GM12878 (cell line): ENCODE measurements around the gene EXOSC10. TPM values are rescaled to one million over a fixed set of nuclear protein-coding genes. Genes with fewer than 3 reads are reported as not detected.

ENCODE experiments used
- CBFB ChIP-seq: IDR thresholded peaks from 2 replicates; pipeline ENCODE4 v1.6.1; 2016; ENCODE audit warnings: antibody characterized with exemption, low read depth
- HDGF ChIP-seq: fragments of 450-650 bp; IDR thresholded peaks from 2 replicates; pipeline ENCODE4 v1.6.1; 2016; ENCODE audit warnings: antibody characterized with exemption
- NFXL1 ChIP-seq: fragments of 450-650 bp; IDR thresholded peaks from 2 replicates; pipeline ENCODE4 v1.6.1; 2017; ENCODE audit warnings: antibody characterized with exemption, mild to moderate bottlenecking, borderline replicate concordance
- NR2F1 ChIP-seq: fragments of 450-650 bp; conservative IDR thresholded peaks from 2 replicates; pipeline ENCODE4 v1.6.1; 2017; ENCODE audit warnings: mild to moderate bottlenecking
- YY1 ChIP-seq: IDR thresholded peaks from 2 replicates; pipeline ENCODE4 v1.6.1; 2011; ENCODE audit warnings: low read depth, mild to moderate bottlenecking, low read length
- polyA plus RNA-seq, 11 experiments: library from polyadenylated mRNA; depleted of rRNA in 4 of 11; unstranded in 6 of 11; stranded (reverse) in 5 of 11; fragments of >200 nt; fragmentation: Nextera tagmentation in 4 of 11; fragmentation: Illumina TruSeq in 1 of 11; extraction: Ambion mirVana in 4 of 11; extraction: Trizol in 1 of 11; gene quantifications; 1 replicate in 1 of 11; 2 replicates in 10 of 11; pipeline versions ENCODE4 v1.2.1 to v1.2.3, GENCODE V29; 2011 to 2016; ENCODE audit warnings: inconsistent platforms in 2 of 11, missing spikeins in 2 of 11, low read depth in 1 of 11
- total RNA-seq, 4 experiments: library from RNA; depleted of rRNA in 3 of 4; stranded (reverse); fragments of >200 nt in 3 of 4; fragmentation: Illumina TruSeq in 1 of 4; extraction: Trizol in 1 of 4; gene quantifications; 2 replicates each; pipeline versions ENCODE4 v1.2.1 to v1.2.3, GENCODE V29; 2013 to 2021
- TF ChIP-seq, protein P1 (sequence below): fragments of 450-650 bp; IDR thresholded peaks from 2 replicates; pipeline ENCODE4 v1.6.1; 2016; ENCODE audit warnings: mild to moderate bottlenecking, moderate library complexity, borderline replicate concordance
- TF ChIP-seq, protein P2 (sequence below): IDR thresholded peaks from 2 replicates; pipeline ENCODE4 v1.6.1; 2011; ENCODE audit warnings: mild to moderate bottlenecking, low read depth, low read length, moderate library complexity; ENCODE audit not compliant: insufficient replicate concordance

The EXOSC10 gene
- total and polyA plus RNA-seq, 10 of the 15 experiments (the other 5 are each of a cell fraction or from before 2014, with no cell fraction given): 16.2 to 86.5 (median 66.4) TPM

DNA sequence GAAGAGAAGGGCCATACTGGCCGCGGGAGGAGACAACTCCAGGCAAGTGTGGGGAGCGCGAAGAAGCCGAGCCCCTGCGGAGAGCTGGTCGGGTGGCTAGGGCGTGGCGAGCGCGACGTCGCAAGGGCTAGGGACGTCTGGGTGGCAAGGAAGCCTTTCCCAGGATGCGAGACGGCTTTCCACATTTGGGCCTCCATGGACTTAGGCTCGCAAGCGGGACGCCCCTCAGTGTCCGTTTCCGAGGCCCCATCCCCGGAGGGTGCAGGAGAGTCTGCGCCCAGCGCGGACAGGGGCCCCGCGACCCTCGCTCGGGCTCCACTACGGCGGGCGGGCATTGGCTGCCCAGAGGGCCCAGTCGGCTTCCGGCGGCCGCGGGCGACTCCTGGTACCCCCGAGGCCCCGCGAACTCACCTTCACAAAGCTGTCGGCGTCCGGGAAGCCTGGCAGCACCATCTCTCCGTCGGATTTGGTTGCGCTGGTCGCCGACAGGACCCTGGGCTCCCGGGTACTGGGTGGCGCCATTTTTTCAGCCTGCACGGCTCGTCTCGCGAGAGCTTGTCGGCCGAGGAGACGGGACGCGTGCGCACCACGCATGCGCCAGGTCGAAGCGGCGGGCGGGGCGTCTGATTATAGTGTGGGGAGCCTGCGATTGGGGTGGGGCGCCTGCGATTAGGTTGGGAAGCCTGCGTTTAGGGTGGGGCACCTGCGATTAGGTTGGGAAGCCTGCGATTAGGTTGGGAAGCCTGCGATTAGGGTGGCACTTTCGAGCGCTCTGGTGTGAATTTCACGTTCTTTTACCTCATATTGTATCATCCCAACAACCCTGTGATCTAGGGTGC, at the start of gene EXOSC10 (continued):
- TF ChIP-seq CBFB (peak; percentile 38; the same call in 1 of the 2 replicates), NR2F1 (no peak), HDGF (no peak), YY1 (peak; percentile 97), NFXL1 (no peak)
- TF ChIP-seq, protein P1, sequence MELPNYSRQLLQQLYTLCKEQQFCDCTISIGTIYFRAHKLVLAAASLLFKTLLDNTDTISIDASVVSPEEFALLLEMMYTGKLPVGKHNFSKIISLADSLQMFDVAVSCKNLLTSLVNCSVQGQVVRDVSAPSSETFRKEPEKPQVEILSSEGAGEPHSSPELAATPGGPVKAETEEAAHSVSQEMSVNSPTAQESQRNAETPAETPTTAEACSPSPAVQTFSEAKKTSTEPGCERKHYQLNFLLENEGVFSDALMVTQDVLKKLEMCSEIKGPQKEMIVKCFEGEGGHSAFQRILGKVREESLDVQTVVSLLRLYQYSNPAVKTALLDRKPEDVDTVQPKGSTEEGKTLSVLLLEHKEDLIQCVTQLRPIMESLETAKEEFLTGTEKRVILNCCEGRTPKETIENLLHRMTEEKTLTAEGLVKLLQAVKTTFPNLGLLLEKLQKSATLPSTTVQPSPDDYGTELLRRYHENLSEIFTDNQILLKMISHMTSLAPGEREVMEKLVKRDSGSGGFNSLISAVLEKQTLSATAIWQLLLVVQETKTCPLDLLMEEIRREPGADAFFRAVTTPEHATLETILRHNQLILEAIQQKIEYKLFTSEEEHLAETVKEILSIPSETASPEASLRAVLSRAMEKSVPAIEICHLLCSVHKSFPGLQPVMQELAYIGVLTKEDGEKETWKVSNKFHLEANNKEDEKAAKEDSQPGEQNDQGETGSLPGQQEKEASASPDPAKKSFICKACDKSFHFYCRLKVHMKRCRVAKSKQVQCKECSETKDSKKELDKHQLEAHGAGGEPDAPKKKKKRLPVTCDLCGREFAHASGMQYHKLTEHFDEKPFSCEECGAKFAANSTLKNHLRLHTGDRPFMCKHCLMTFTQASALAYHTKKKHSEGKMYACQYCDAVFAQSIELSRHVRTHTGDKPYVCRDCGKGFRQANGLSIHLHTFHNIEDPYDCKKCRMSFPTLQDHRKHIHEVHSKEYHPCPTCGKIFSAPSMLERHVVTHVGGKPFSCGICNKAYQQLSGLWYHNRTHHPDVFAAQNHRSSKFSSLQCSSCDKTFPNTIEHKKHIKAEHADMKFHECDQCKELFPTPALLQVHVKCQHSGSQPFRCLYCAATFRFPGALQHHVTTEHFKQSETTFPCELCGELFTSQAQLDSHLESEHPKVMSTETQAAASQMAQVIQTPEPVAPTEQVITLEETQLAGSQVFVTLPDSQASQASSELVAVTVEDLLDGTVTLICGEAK: no peak
- TF ChIP-seq, protein P2, sequence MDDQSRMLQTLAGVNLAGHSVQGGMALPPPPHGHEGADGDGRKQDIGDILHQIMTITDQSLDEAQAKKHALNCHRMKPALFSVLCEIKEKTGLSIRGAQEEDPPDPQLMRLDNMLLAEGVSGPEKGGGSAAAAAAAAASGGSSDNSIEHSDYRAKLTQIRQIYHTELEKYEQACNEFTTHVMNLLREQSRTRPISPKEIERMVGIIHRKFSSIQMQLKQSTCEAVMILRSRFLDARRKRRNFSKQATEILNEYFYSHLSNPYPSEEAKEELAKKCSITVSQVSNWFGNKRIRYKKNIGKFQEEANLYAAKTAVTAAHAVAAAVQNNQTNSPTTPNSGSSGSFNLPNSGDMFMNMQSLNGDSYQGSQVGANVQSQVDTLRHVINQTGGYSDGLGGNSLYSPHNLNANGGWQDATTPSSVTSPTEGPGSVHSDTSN: no peak
- TF ChIP-seq, all 136 proteins: peak for 31
